K562 (cell line): ENCODE results near the gene CAPN2. TPM values are rescaled to one million over a fixed set of nuclear protein-coding genes. Genes with fewer than 3 reads are reported as not detected.

Source experiments
- CXXC5 ChIP-seq: fragments of 250-450 bp; sonication (Bioruptor Pico); IDR thresholded peaks from 2 replicates; pipeline ENCODE4 v1.8.0; 2022; ENCODE audit warnings: inconsistent platforms, mild to moderate bottlenecking, moderate library complexity
- MYNN ChIP-seq, 2 experiments: sonication (generic); formaldehyde crosslinking in 1 of 2; IDR thresholded peaks; 2 replicates each; pipeline versions ENCODE4 v1.5.0 to v1.6.1; 2016 to 2020; ENCODE audit warnings: antibody characterized with exemption in 1 of 2, missing genetic modification reagents in 1 of 2
- NUFIP1 ChIP-seq: fragments of 450-650 bp; IDR thresholded peaks from 2 replicates; pipeline ENCODE4 v1.6.1; 2018; ENCODE audit not compliant: partially characterized antibody
- PBX2 ChIP-seq, 2 experiments: IDR thresholded peaks in 1 of 2; conservative IDR thresholded peaks in 1 of 2; 2 replicates each; pipeline ENCODE4 v1.6.1; 2016; ENCODE audit warnings: low read depth in 2 of 2, mild to moderate bottlenecking in 1 of 2, missing compliant biosample characterization in 1 of 2, missing genetic modification characterization in 1 of 2, moderate library complexity in 1 of 2
- PTRF ChIP-seq: fragments of 450-650 bp; IDR thresholded peaks from 2 replicates; pipeline ENCODE4 v1.6.1; 2016; ENCODE audit warnings: mild to moderate bottlenecking, missing genetic modification characterization, missing compliant biosample characterization
- TFAP4 ChIP-seq: sonication (generic); formaldehyde crosslinking; IDR thresholded peaks from 2 replicates; pipeline ENCODE4 v1.8.0; 2022; ENCODE audit warnings: missing genetic modification reagents, mild to moderate bottlenecking, moderate library complexity, borderline replicate concordance
- ZEB2 ChIP-seq: fragments of 450-650 bp; IDR thresholded peaks from 2 replicates; pipeline ENCODE4 v1.6.1; 2016
- ZNF175 ChIP-seq: fragments of 200-800 bp; sonication (Bioruptor generic); IDR thresholded peaks from 2 replicates; pipeline ENCODE4 v1.6.1; 2016; ENCODE audit warnings: low read depth, mild to moderate bottlenecking, missing genetic modification characterization, missing compliant biosample characterization
- ZNF224 ChIP-seq: sonication (generic); formaldehyde crosslinking; IDR thresholded peaks from 2 replicates; pipeline ENCODE4 v1.8.0; 2022; ENCODE audit warnings: mild to moderate bottlenecking, missing genetic modification reagents
- polyA plus RNA-seq, 8 experiments: library from polyadenylated mRNA; depleted of rRNA in 4 of 8; stranded (reverse) in 5 of 8; unstranded in 3 of 8; fragments of >200 nt; fragmentation: Nextera tagmentation in 2 of 8; fragmentation: Illumina TruSeq in 1 of 8; extraction: Ambion mirVana in 2 of 8; extraction: Trizol in 1 of 8; gene quantifications; 2 replicates each; pipeline versions ENCODE4 v1.2.1 to v1.2.3, GENCODE V29; 2011 to 2014; ENCODE audit warnings: inconsistent platforms in 1 of 8, missing spikeins in 1 of 8
- total RNA-seq, 7 experiments: library from RNA; depleted of rRNA in 6 of 7; stranded (reverse); fragments of >200 nt in 6 of 7; fragmentation: Illumina TruSeq in 2 of 7; extraction: Trizol in 2 of 7; gene quantifications; 2 replicates each; pipeline versions ENCODE4 v1.2.1 to v1.2.3, GENCODE V29; 2011 to 2021; ENCODE audit warnings: low replicate concordance in 1 of 7
- TF ChIP-seq, protein P1 (sequence below): fragments of 450-650 bp; IDR thresholded peaks from 2 replicates; pipeline ENCODE4 v1.6.1; 2016; ENCODE audit warnings: mild to moderate bottlenecking, moderate library complexity
- TF ChIP-seq, protein P2 (sequence below): fragments of 450-650 bp; formaldehyde crosslinking; IDR thresholded peaks from 2 replicates; pipeline ENCODE4 v1.4.0; 2020; ENCODE audit warnings: mild to moderate bottlenecking

CAPN2 gene
- total and polyA plus RNA-seq, 9 of the 15 experiments (the other 6 are each of a cell fraction or from before 2014, with no cell fraction given): 24.6 to 157 (median 101) TPM

DNA sequence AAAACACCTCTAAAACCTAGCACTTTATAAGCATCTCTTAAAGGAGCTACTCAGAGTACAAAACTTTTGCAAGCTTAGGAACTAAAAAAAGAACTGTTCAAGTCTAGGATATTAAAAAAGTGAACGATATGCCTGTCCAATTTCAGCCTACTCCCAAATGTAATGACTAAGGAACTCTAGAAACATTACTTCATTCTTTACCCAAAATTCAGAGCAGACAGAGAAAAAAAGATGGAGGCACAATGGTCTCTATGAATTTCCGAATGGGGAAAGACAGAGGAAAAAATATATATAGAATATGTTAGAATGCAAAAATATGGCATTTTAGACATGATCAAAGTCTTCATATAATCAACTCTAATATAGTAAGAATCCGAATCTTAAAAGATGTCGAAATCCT lies 72.2 kb downstream of the CAPN2 start (continued):
- TF ChIP-seq, protein P1, sequence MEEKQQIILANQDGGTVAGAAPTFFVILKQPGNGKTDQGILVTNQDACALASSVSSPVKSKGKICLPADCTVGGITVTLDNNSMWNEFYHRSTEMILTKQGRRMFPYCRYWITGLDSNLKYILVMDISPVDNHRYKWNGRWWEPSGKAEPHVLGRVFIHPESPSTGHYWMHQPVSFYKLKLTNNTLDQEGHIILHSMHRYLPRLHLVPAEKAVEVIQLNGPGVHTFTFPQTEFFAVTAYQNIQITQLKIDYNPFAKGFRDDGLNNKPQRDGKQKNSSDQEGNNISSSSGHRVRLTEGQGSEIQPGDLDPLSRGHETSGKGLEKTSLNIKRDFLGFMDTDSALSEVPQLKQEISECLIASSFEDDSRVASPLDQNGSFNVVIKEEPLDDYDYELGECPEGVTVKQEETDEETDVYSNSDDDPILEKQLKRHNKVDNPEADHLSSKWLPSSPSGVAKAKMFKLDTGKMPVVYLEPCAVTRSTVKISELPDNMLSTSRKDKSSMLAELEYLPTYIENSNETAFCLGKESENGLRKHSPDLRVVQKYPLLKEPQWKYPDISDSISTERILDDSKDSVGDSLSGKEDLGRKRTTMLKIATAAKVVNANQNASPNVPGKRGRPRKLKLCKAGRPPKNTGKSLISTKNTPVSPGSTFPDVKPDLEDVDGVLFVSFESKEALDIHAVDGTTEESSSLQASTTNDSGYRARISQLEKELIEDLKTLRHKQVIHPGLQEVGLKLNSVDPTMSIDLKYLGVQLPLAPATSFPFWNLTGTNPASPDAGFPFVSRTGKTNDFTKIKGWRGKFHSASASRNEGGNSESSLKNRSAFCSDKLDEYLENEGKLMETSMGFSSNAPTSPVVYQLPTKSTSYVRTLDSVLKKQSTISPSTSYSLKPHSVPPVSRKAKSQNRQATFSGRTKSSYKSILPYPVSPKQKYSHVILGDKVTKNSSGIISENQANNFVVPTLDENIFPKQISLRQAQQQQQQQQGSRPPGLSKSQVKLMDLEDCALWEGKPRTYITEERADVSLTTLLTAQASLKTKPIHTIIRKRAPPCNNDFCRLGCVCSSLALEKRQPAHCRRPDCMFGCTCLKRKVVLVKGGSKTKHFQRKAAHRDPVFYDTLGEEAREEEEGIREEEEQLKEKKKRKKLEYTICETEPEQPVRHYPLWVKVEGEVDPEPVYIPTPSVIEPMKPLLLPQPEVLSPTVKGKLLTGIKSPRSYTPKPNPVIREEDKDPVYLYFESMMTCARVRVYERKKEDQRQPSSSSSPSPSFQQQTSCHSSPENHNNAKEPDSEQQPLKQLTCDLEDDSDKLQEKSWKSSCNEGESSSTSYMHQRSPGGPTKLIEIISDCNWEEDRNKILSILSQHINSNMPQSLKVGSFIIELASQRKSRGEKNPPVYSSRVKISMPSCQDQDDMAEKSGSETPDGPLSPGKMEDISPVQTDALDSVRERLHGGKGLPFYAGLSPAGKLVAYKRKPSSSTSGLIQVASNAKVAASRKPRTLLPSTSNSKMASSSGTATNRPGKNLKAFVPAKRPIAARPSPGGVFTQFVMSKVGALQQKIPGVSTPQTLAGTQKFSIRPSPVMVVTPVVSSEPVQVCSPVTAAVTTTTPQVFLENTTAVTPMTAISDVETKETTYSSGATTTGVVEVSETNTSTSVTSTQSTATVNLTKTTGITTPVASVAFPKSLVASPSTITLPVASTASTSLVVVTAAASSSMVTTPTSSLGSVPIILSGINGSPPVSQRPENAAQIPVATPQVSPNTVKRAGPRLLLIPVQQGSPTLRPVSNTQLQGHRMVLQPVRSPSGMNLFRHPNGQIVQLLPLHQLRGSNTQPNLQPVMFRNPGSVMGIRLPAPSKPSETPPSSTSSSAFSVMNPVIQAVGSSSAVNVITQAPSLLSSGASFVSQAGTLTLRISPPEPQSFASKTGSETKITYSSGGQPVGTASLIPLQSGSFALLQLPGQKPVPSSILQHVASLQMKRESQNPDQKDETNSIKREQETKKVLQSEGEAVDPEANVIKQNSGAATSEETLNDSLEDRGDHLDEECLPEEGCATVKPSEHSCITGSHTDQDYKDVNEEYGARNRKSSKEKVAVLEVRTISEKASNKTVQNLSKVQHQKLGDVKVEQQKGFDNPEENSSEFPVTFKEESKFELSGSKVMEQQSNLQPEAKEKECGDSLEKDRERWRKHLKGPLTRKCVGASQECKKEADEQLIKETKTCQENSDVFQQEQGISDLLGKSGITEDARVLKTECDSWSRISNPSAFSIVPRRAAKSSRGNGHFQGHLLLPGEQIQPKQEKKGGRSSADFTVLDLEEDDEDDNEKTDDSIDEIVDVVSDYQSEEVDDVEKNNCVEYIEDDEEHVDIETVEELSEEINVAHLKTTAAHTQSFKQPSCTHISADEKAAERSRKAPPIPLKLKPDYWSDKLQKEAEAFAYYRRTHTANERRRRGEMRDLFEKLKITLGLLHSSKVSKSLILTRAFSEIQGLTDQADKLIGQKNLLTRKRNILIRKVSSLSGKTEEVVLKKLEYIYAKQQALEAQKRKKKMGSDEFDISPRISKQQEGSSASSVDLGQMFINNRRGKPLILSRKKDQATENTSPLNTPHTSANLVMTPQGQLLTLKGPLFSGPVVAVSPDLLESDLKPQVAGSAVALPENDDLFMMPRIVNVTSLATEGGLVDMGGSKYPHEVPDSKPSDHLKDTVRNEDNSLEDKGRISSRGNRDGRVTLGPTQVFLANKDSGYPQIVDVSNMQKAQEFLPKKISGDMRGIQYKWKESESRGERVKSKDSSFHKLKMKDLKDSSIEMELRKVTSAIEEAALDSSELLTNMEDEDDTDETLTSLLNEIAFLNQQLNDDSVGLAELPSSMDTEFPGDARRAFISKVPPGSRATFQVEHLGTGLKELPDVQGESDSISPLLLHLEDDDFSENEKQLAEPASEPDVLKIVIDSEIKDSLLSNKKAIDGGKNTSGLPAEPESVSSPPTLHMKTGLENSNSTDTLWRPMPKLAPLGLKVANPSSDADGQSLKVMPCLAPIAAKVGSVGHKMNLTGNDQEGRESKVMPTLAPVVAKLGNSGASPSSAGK: no peak
- TF ChIP-seq NUFIP1 (no peak), TFAP4 (CRISPR knock-in tag) (no peak), ZNF175 (CRISPR knock-in tag) (no peak), PBX2 (CRISPR knock-in tag; IDR thresholded peaks at IDR 0.05; ENCODE audit: low read depth) (no peak), PBX2 (tag; conservative IDR thresholded peaks at IDR 0.05; ENCODE audit: low read depth) (peak; percentile 53), ZNF224 (no peak), CXXC5 (CRISPR knock-in tag) (peak; percentile 73), MYNN (IDR thresholded peaks at IDR 0.05) (no peak), MYNN (CRISPR knock-in tag; IDR thresholded peaks at IDR 0.05) (no peak), PTRF (peak; percentile 95), ZEB2 (no peak)
- TF ChIP-seq, protein P2, sequence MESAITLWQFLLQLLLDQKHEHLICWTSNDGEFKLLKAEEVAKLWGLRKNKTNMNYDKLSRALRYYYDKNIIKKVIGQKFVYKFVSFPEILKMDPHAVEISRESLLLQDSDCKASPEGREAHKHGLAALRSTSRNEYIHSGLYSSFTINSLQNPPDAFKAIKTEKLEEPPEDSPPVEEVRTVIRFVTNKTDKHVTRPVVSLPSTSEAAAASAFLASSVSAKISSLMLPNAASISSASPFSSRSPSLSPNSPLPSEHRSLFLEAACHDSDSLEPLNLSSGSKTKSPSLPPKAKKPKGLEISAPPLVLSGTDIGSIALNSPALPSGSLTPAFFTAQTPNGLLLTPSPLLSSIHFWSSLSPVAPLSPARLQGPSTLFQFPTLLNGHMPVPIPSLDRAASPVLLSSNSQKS (CRISPR knock-in tag): no peak
